Renal cortex interstitium (tissue), 11 donors: ENCODE results near the gene PDE9A. TPM values are rescaled to one million over a fixed set of nuclear protein-coding genes. Genes with fewer than 3 reads are reported as not detected.

ENCODE experiments used
- DNase-seq, 11 donors: peaks; one replicate each; pipeline ENCODE4 v3.0.0-alpha.2; 2013; ENCODE audit warnings: low read depth in 9 of 11, low spot score in 4 of 11; ENCODE audit errors: extremely low read depth in 1 of 11
- polyA plus RNA-seq, 3 donors: library from polyadenylated mRNA; unstranded; fragments of 120-200 nt; gene quantifications; one replicate each; pipeline ENCODE4 v1.2.1, GENCODE V29; 2013; ENCODE audit not compliant: insufficient read length in 3 of 3

The PDE9A gene
- polyA plus RNA-seq, 3 donors = 37.5 to 54.3 (median 43.1) TPM

DNA sequence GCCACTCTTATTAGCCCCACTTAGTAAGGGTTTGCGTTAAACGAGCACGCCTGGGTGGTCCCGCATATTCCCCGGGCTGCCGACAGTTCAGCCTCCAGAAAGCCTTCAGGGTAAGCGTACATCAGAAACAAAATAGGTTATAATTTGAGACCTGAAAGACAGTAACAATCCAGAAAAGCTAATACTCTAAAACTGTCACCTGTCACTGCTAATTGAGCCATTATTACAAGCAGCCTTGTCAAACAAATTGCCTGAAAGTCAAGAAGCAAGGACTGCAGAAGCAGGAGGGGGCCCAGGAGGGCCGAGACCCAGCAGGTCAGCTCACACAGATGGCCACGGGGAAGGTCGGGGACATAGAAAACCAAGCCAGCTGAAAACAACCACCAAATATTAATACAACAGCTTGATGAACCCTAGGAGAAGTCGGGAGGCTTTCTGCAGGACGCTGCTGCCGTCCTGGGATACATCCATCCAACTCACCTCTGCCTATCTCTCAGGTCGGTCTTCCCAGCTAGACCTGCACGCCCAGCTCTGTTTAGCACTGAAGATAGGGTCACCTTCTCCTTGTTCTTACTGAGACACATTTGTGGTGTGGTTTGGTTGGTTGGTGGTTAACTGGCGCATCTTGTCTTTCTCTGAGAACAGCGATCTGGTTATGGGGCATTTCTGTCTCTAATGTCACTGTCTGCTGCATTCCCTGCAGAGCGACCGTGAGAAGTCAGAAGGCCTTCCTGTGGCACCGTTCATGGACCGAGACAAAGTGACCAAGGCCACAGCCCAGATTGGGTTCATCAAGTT lies 115.1 kb downstream of the PDE9A start:
- no peak for DNase-seq

DNA sequence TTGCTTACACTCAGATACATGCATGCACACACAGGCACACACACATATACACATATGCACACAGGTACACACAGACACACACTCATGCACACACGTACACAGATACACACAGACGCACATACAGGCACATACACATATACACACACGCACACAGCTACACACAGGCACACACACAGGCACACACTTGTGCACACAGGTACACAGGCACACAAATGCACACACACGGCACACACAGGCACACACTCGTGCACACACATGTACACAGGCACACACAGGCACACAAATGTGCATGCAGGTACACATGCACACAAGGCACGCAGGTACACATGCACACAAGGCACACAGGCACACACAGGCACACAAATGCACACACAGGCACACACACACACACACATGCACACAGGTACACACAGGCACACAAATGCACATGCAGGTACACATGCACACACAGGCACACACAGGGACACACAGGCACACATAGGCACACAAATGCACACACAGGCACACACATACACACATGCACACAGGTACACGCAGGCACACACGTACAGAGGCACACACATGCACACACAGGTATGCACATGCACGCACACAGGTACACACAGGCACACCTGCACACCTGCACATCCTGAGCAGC lies 115.9 kb downstream of the PDE9A start:
- DNase-seq = no peak

- no peak for DNase-seq
These were observed 116.6 kb downstream of the PDE9A start for GRCh38 chr21:42769820-42770716.

DNA sequence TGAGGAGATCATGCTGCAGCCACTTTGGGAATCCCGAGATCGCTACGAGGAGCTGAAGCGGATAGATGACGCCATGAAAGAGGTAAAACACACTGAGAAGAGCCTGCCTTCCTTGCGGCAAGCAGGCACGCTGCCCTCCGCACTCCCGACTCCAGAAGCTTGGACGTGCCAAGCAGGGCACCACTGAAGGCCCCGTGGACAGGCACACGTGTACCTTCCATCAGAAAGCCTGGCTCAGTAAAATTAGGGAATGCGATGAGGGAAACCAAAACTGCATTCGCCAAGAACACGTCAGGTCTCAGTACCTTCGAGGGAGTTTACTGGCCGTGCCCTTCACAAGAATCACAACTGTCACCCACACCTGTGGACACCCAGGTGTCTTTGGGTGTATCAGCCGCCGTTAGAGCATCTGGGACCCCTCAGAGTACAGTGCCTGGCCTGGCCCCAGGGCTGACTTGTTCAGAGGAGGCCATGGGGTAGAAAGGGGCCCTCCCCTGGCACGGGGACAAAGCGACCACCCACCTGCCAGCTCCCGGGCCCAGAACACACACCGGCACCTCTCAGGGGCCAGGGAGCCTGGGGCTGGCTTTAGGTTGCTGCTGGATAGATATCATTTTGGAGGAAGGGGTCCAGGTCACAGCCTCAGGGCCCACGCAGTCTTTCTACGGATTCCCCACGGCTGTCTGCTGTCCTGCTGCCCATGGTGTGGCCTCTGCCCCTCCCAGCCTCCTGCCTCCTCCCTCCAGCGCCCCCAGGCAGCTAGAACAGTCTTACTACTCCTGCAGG lies 117.5 kb downstream of the PDE9A start:
- DNase-seq = no peak

DNA sequence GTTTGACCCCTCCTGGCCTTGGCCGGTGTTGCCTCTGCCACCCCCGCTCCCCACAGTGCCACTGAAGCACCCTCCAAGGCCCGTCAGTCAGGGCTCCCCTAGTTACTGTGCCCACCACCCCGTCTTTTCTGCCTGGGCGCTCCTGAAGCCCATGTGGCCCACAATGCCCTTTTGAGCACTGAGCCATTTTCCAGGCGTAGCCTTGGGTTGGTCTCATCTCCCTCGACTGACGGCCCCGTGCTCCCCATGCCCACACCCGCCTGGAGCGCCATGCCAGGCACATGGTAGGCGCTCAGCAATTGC lies 118.0 kb downstream of the PDE9A start:
- no peak for DNase-seq

DNA sequence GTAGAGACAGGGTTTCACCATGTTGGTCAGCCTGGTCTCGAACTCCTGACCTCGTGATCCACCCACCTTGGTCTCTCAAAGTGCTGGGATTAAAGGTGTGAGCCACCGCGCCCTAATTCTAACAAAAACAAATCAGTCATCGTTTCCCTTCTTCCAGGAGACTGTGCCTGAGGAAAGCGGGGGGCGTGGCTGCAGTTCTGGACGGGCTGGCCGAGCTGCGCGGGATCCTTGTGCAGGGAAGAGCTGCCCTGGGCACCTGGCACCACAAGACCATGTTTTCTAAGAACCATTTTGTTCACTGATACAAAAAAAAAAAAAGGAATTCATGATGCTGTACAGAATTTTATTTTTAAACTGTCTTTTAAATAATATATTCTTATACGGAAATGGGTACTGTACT lies 121.7 kb downstream of the PDE9A start:
- no peak for DNase-seq

GRCh38 chr21:42775891-42776290 lies 122.5 kb downstream of the PDE9A start:
- no peak for DNase-seq

GRCh38 chr21:42777064-42777756 lies 123.8 kb downstream of the PDE9A start:
- DNase-seq = no peak

- DNase-seq = peak in 7 of 11 donors; percentile 25 to 76 (median 51)
These were observed 124.4 kb downstream of the PDE9A start for GRCh38 chr21:42777757-42778344.

- no peak for DNase-seq
These were observed 126.0 kb downstream of the PDE9A start for GRCh38 chr21:42779431-42779861.

DNA sequence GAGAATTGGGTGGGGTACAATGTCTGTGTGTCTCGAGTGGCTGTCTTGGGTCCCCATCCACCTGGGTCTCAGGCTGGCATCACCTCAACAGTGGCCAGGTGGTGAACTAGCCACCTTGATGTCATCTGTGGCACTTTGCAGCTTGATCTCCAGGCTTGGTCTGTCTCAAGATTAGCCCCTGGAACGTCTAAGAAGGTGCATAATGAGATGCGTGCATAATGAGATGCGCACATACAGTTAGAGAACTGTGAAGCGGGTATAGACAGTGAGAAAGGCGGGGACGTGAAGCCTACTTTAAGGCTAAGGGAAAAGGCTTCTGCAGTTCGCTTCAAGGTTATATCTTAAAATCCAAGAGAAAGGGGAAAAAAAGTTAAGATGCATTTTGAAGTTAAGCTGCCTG lies 127.2 kb downstream of the PDE9A start:
- no peak for DNase-seq

DNA sequence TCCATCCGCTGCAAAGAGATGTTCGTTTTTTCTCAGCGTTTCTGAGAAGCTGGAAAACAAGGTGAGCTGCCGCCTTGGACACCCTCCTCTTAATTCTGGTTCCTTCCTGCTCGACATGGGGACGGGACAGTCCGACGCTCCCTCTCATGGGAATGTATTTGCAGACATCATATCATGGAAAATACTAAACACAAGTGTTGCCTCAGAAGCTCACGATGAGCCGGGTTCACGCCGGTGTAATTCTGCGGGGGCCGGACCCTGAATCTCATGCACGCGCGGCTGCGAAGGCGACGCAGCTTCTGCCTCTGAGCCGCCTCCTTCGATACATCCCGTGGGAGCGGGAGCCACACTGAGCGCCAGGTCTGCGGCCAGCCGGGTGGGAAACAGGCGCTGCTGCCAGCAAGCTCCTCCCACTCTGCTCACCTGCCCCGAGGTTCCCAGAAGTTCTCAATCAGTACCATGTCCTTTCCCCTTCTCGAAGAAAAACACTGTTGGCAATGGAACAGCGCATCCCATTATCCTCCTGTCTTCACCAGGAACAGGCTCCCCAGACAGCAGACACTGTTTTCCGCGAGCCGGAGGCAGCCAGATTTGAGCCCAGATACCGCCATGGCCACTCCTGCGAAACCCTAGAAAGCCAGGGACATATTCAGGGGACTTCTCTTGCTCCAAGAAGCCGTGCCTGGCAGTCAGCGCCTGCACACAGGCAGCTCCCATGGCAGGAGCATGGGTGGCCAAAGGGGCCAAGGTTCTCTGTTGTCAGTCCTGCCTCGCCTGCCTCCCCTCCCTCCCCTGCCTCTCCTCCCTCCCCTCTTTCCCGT lies 127.9 kb downstream of the PDE9A start:
- peak in 6 of 11 donors; percentile 30 to 48 (median 33) for DNase-seq

DNA sequence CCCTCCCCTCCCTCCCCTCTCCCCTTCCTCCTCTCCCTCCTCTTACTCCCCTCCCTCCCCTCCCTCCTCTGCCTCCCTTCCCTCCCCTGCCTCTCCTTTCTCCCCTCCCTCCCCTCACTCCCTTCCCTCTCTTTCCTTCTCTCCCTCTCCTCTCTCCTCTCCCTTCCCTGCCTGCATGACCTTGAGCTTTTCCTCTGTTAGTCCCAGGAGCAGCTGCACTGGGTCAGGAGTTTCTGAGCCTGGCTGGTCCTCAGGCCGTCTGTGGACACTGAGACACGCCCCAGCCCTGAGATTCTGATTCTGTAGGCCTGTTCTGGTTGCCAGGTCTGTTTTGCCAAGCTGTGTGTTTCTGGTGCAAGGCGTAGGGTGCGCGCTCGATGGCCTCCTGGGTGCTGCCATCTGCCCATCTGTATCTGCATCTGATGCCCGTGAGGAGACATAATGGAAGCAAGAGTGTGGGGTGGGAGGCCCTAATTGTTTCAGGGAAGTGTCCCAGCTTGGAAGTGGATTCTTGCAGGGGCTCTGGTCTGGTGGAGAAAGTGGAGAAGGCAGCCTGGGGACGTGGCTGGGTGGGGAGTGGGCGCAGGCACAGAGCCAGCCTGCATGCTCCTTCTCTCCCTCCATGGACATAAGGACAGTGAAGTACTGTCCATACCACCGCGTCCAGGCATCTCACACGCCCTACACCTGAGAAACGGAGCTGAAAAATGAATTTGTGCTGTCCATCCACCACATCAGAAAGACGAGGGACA lies 128.7 kb downstream of the PDE9A start:
- DNase-seq = peak in 4 of 11 donors; percentile 22 to 56 (median 32)

DNA sequence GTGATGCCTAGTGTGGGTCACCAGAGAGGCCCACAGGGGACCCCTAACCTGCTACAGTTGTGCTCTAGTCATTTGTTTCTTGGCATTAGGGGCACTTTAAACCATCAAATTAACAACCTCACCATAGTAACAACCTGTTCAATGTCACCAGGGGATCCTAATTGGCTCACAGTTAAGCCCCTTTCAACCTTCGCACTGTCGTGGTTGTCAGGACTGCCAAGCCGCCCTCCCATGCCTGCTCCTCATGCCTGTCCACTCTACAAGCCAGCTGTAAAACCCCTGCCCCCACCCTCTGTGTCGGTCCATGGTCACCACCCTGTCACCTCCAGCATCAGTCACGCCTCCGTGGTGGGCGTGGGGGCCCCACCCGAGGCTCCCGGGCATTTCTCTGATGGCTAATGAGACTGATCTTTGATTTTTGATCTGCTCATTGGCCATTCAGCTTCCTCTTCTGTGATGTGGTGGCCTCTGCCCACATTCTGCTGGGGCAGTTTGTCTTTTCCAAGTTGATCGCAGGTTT lies 129.4 kb downstream of the PDE9A start:
- no peak for DNase-seq

DNA sequence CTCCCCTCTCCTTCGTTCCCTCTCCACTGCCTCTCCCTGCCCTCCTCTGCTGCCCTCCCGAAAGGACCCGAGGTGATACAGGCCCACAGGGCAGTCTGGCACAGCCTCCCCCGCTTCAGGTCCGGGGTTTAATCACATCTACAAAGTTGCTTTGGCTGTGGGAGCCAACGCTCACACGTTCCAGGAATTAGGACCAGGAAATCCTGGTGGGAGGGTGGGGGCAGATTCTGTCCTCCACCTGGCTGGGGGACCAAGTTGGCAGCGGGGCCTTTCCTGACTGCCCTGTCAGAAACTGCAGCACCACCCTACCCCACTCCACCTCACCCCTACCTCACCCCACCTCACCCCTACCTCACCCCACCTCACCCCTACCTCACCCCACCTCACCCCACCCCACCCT lies 130.9 kb downstream of the PDE9A start:
- DNase-seq = no peak

DNA sequence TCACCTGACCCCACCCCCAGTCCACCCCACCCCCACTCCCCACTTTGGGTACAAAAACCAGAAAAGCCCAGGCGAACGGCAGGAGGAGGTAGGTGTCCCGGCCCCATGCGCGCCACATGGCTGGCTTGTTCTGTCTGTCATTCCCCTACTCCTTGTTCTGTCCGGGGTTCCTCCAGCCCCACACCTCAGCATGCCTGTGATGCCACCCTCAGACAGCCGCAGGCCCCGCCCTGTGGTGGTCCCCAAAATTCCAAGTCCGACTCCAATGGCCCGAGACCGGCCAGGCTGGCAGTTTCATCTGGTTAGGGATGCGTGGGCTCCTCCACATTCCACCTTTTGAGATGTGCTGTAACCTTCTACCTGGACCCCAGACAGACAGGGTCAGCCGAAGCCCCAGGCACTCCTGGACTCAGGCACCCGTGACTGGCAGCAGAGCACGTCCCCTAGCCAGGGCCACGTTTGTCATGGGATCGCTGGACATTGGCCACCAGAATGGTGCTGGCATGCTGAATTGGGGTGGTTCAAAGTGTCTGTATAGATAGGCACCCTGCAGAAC lies 131.6 kb downstream of the PDE9A start:
- no peak for DNase-seq
